Measurements from ENCODE around the gene SCO2. TPM values are rescaled to one million over a fixed set of nuclear protein-coding genes. Genes with fewer than 3 reads are reported as not detected.

The SCO2 gene
- total RNA-seq, 2 donors from 2014 or later: 1.8 to 5.8 TPM

GRCh38 chr22:50486561-50487289 is 38.7 kb downstream of the SCO2 start, which contains the start of gene MIOX:
Gene MIOX, plus strand, starts transcription at chr22:50486859. Its CDS starts 39 bp downstream, at chr22:50486898.
- Histone ChIP-seq H3K9ac (ENCODE audit: low read depth in 2 of 2, low read length in 2 of 2) (no peak within 1 kb of the TSS), H3K4me3 (no peak within 1 kb of the TSS), H3K4me1 (peaks cover 9% of the 10 kb centered on the region), H3K27me3 (peaks cover 9% of the 10 kb centered on the region), H3K27ac (no peak within 1 kb of the TSS), H3K36me3 (no peaks in the 10 kb centered on the region), H3K9me3 (no peaks in the 10 kb centered on the region)
- no peak for DNase-seq
- TF ChIP-seq CTCF (IDR thresholded peaks at IDR 0.05): no peak
- intact Hi-C loops (cut with DNase I): no loop called here

GRCh38 chr22:50485221-50486131 is 39.9 kb downstream of the SCO2 start:
- Histone ChIP-seq H3K9me3 (no peaks in the 10 kb centered on the region), H3K36me3 (no peaks in the 10 kb centered on the region), H3K27me3 (peaks cover 21% of the 10 kb centered on the region), H3K4me3 (no peak overlapping the region), H3K9ac (ENCODE audit: low read depth in 2 of 2, low read length in 2 of 2) (no peak overlapping the region), H3K27ac (no peak overlapping the region), H3K4me1 (peaks cover 15% of the 10 kb centered on the region)
- intact Hi-C loops (cut with DNase I): no loop called here
- TF ChIP-seq CTCF (IDR thresholded peaks at IDR 0.05): no peak
- no peak for DNase-seq

GRCh38 chr22:50483977-50484853 is 41.2 kb downstream of the SCO2 start:
- no peaks in the 10 kb centered on the region for H3K9me3 ChIP-seq
- peak overlapping the region in 1 of 2 donors; percentile 44 for H3K9ac ChIP-seq (ENCODE audit: low read depth in 2 of 2, low read length in 2 of 2)

GRCh38 chr22:50483556-50483955 is 41.8 kb downstream of the SCO2 start:
- Histone ChIP-seq H3K27me3 (peaks cover 27% of the 10 kb centered on the region), H3K36me3 (no peaks in the 10 kb centered on the region), H3K27ac (no peak overlapping the region), H3K9me3 (no peaks in the 10 kb centered on the region), H3K4me1 (peaks cover 15% of the 10 kb centered on the region), H3K9ac (ENCODE audit: low read depth in 2 of 2, low read length in 2 of 2) (no peak overlapping the region), H3K4me3 (no peak overlapping the region)
- no peak for DNase-seq
- no peak for TF ChIP-seq CTCF (IDR thresholded peaks at IDR 0.05)
- intact Hi-C loops (cut with DNase I): no loop called here

More at GRCh38 chr22:50483977-50484853, 41.2 kb downstream of the SCO2 start:
- peak; percentile 69 for DNase-seq
- no peak for TF ChIP-seq CTCF (IDR thresholded peaks at IDR 0.05)
- Histone ChIP-seq H3K27ac (no peak overlapping the region), H3K4me3 (no peak overlapping the region), H3K27me3 (peaks cover 27% of the 10 kb centered on the region), H3K36me3 (no peaks in the 10 kb centered on the region), H3K4me1 (peaks cover 15% of the 10 kb centered on the region)
- intact Hi-C loops (cut with DNase I): no loop called here

GRCh38 chr22:50483106-50483505 is 42.3 kb downstream of the SCO2 start:
- no peaks in the 10 kb centered on the region for H3K9me3 ChIP-seq
- no peak for DNase-seq
- intact Hi-C loops (cut with DNase I): no loop called here
- H3K36me3 ChIP-seq: no peaks in the 10 kb centered on the region
- peaks cover 27% of the 10 kb centered on the region for H3K27me3 ChIP-seq
- peaks cover 15% of the 10 kb centered on the region for H3K4me1 ChIP-seq
- H3K9ac ChIP-seq (ENCODE audit: low read depth in 2 of 2, low read length in 2 of 2): no peak overlapping the region
- H3K4me3 ChIP-seq: no peak overlapping the region
- TF ChIP-seq CTCF (IDR thresholded peaks at IDR 0.05): no peak
- no peak overlapping the region for H3K27ac ChIP-seq

Data from colonic mucosa (tissue), 4 donors.